Stimulated activated CD4-positive, alpha-beta T cell treated with anti-CD3 and anti-CD28 coated beads, Interleukin-15, amount 100 ng/mL, for 1 hour (primary cell): ENCODE measurements around the gene CARD10.
"Not testable (repeated sequence)": the region's sequence is repeated elsewhere in the genome, so short reads cannot be mapped to it uniquely, and the experiment has no call there.

Source experiments
- DNase-seq, 2 donors: peaks; one replicate each; pipeline ENCODE4 v3.0.0-alpha.2; 2020; ENCODE audit warnings: low read depth in 1 of 2, low spot score in 1 of 2

Gene CARD10

DNA sequence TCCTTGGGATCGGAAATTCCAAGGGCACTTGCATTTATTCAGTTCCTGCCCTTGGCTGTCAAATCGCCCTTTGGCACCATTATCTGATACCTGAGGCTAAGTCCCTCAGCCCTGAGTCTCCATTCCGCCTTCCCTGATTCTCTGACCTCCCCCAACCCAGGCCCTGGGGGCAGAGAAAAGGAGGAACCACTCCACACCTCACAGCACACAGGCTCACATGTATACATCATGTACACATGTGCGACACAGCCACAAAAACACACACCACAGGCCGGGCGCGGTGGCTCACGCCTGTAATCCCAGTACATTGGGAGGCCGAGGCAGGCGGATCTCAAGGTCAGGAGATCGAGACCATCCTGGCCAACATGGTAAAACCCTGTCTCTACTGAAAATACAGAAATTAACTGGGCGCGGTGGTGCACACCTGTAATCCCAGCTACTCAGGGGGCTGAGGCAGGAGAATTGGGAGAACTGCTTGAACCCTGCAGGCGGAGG is 51.0 kb downstream of the CARD10 start:
- DNase-seq = not testable (repeated sequence)

DNA sequence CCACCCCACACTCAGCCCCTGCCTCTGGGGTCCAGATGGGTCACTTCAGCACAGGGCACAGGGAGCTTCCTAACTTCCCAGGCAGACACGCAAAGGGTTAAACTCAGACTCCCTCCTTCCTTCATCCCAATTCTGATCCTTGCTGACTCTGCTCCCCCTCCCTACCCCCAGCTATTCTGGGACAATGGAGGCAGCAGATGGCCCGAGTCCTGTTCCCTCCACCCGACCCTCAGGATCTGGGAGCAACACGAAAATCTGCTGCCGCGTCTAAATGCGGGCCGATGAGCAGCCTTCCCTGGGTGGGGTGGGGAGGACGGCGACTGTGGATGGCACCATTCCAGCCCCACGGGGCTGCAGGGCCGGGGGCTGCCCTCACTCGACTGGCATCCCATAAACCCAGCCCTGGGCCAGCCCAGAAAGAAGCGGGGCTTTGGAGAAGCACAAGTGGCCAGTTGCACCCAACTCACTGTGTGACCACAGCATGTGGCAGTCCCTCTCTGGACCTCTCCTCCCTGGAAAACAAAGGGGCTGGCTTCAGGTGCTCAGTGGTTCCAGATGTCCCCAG is 51.7 kb downstream of the CARD10 start:
- DNase-seq = no peak

DNA sequence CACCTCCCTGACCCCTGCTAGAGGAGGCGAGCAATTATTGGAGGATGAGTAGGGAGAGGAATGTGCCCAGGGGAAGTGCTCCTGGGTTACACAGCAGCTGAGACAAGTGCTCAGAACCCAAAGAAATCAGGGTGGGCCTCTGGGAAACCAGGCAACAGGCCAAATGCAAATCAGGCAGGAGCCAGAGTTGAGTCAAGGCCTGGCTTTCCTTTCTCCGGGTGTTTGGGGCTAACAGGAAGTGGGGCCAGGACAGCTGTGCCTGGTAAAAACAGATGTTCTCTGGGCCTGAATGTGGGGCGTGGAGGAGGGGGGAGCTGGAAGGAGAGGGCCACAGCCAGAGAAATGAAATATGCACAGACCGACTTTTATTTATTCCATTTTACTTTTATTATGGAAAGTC is 55.0 kb downstream of the CARD10 start:
- DNase-seq = no peak

DNA sequence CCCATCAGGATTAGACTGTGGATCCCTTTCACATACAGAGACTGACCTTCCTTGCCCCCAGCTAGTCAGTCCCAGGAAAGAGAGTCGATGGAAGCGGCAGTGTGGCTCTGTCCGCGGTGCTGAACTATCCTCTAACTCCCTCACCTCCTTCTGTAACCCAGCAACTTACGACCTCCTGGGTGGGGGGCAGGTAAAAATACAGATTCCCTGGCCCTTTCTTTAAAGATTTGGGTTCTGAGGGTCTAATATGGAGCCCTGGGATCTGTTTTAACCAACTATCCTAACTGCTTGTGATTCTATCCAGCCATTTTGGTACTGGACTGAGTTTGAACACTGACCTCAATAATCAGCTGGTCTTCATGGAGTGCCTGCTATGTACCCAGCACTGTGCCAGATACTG is 56.2 kb downstream of the CARD10 start:
- no peak for DNase-seq

DNA sequence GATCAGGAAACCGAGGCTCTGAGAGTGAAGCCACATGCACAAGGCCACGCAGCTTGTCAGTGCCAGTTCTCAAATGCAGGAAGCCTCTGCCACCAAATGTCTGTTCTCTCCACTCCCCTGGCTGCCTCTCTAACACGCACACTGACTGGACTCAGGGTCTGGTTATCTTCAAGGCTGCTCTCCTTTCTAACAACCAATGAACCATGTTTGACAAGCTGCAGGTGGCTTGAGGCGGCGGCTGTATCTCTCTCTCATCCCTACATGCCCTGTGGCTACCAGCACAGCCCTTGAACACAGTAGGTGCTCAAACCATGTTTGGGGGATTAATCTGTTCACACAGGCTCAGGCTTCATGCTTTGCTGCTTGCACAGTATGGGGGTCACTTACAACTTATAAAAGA is 56.8 kb downstream of the CARD10 start:
- DNase-seq = no peak

DNA sequence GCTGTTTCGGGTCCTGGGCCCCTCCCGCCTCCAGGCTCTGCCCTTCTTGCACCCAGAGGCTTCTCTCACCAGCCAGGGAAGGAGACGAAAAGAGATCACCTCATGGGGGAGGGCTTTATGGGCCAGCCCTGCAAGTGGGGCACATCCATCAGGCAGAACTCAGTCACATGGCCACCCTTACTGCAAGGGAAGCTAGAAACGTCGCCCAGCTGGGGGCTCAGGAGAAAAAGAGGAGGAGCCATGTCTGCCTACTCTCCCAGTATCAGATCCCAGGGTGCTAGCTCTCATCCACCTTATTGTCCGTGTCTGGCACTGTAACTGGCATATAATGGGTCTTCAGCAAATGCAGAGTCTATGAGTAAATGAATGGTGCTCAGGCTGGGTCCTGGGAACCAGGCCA is 57.3 kb downstream of the CARD10 start:
- no peak for DNase-seq

DNA sequence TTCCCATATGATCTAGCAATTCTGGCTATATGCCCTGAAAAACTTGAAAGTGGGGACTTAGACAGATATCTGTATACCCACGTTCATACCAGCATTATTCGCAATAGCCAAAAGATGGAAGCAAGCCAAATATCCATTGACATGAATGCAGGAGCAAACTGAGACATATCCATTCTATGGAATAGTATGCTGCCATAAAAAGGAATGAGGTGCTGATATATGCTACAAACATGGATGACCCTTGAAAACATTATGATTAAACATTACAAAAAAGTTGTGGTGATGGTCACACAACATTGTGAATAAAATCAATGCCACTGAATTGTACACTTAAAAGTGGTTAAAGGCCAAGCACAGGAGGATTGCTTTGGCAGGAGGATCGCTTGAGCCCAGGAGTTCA is 58.5 kb downstream of the CARD10 start:
- no peak for DNase-seq

DNA sequence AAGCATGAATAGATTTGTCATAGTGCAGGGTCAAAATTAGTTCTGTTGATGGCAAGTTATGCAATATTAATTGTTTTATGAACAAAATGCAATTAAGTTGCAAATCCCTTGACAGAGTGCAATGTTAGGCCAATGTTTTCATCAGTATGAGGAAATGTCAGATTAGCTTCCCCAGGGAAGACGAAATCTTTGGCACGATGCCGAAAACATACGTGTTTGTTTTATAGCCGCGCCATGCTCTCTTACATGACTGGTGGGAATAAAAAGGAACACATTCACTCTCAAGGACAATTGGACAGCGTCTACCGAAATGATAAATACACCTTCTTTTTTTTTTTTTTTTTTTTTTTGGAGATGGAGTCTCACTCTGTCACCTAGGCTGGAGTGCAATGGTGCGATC is 60.0 kb downstream of the CARD10 start:
- DNase-seq = no peak

DNA sequence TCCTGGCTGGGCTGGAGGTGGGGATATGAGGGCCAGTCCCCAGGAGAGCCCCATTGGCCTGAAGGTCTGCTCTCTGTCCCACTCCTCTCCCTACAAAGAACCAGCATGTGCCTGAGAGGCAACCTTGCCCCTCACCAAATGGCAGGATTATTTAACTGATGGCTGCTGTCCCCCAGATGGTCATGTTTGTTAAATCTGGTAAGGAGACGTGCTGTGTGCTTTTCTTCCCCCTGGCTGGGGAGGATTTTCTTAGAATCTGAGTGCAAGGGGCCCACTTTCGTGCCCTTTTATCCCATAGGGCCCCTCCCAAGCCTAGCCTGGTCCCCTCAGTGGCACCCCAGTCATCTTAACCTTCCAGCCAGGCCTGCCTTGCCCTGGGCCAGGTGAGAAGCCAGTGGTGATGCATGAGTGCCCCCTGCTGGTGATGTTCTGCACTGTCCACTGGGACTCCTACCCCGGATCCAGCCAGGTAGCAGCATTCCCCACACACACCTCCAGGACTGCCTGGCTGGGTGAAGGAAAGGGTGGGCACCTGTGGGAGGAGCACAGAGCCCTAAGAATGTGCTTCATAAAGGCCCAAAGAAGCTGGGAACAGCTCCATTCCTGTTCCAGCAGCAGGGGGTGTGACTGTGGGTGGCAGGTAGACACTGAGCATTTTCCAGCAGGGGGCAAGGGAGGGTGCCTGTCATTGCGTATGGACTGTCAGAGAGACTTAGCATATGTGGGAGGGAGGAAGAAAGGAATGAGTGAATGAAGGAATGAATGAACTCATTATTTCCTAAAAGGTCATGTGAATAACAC is 61.9 kb downstream of the CARD10 start:
- peak; percentile 68 to 78 for DNase-seq

DNA sequence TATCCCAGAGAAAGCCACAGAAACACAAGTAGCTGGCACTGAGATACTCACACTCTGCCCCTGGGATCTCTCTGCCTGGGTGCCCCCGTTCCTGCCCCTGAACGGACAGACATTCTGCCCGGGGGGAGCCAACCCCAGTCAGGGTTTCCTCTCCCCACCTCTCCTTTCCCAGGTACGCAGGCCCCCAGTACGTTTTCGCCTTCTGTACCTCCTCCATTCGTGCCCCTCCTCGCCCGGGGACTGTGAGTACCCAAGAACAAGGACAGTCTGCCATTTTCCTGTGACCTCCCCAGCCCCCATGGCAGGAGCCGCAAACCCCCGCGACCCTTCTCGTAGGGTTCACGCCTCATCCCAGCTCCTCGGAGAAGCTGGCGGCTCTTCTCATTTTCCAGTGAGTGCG is 62.9 kb downstream of the CARD10 start:
- no peak for DNase-seq

DNA sequence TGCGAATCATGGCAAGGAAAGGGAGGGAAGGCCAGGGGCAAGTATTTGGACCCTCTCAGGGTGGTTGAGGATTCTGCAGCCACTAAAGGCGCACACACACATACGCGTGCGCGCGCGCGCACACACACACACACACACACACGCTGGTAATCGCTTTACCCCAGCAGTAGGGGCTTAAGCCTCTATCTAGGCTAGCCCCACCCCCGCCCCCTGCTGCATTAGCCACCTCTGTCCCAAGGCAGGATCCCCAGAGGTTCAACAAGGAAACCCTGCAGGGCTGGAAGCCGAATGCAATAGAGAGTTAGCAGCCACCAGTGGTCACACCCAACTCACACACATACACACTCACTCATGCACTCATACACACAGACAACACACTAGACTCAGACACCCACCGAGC is 63.3 kb downstream of the CARD10 start:
- no peak for DNase-seq

DNA sequence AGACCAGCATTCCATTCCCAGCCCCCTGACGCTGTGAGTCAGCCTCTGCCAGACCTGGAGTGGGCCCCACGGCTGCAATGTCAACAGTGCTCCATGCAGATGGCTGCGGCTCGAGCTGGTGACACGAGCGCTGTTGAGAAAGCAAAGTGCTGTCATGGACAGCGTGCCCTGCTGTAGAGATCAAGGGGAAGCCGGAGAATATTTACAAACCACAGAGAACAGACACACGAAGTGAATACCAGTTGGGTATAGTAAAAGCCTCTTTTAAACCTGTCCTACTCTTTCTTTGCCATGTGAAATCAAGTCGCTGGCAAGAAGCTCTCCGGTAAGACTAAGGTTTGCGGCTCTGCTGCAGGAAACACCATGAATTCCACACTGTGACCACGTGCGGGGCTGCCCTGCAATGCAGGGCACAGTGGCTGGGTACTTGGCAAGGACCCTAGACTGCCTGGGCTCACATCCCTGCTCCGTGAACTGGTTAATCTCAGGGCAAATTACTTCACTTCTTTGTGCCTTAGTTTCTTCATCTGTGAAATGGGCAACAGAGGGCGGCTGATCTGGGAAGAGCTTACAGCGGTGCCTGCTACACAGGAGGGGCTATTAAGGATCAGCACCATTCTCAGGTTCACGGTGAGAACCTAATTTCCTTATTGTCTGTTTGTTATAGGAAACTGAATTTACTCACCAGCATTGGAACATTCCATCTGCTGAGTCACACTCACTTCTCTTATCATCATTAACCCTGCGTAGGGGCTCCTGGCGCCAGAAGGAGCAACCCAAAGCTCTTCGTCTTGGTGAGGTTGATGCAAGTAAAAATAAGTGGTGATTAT is 64.1 kb downstream of the CARD10 start:
- DNase-seq = no peak

DNA sequence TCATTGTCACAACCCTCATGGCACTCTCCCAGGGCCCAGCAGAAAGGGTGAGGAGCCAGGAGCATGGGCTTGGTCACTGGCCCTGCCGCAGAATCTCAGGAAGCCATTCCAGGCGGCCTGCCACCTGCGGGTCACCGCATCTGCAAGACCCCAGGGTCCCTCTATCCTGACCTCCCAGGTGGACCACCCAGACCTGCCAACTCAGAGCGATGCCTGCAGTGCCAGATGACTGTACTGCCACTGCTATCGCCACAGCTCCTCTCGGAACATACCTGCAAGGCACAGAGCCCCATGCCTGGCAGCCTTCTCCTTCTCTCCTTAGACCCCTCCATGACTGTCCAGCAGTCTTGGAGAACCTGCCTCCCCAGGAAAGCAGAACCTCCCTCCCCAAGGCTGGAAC is 65.5 kb downstream of the CARD10 start:
- no peak for DNase-seq

DNA sequence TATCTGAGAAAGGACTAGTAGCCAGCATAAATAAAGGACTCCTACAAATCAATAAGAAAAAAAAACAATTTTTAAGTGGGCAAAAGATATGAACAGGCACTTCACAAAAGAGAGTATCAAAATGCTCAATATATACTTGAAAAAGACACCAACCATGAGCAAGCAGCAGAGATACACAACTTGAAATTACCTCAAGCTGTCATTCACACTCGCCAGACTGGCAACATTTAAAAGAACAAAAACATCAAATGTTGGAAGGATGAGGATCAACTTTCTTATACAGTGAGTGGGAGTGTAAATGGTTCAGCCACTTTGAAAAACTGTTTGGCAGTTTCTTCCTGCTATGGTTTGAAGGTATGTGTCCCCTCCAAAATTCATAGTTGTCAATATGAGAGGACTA is 68.0 kb downstream of the CARD10 start:
- no peak for DNase-seq

DNA sequence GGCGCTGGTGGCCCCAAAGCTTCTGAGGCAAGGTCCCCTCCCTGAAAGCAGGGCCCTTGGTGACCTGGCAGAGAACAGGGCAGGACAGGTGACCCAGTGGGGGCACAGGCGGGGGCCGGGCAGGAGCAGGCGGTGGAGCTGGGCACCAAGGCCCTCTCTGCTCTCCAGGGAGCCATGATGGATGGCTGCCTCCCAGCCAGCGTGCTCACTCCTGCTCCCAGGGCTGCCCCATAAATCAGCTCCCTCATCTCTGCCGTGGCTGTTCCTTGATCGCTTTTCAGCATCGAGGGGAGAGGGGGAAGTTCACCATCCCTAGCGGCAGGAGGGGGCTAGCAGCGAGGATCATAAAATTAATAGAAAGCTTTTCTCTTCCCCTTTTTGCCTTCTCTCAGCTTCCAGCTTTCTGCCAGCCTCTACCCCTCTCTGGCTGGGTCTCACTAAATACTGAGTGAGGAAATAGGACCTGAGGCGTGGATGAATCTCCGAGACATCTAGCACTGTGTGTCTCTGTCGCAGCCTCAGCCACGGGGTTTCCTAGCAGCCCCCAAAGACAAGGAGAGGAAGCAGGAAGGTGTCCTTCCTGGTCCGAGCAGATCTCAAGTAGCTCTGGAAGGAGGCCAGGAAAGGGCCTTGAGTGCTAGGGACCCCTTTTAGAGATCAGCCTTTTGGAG is 69.7 kb downstream of the CARD10 start:
- DNase-seq = no peak

DNA sequence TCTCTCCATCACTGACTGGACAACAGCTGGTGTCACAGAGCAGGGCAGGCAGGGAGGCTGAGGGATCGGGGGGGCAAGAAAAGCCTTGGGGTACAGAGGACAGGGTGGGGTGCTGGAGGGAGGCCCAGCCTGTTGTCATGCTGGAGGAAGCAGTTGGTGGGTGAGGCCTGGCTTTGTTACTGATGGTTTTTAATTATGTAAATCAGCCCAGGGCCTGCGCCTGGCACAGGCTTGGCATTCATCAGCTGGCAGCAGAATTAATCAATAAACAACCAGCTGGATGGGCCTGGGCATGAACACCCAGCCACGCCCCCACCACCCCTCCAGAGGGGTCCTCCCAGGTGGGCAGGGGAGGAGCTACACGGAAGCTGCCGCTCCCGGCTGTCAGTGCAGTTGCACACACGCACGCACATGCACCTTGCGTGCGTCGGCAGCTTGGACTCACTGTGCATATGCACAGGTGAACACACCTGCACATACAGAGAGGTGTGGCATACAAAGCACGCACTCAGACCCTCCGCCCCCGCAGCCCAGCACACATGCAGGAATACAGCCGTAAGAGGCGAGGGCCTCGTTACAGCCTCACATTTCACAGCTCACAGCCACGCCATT is 70.6 kb downstream of the CARD10 start:
- no peak for DNase-seq

DNA sequence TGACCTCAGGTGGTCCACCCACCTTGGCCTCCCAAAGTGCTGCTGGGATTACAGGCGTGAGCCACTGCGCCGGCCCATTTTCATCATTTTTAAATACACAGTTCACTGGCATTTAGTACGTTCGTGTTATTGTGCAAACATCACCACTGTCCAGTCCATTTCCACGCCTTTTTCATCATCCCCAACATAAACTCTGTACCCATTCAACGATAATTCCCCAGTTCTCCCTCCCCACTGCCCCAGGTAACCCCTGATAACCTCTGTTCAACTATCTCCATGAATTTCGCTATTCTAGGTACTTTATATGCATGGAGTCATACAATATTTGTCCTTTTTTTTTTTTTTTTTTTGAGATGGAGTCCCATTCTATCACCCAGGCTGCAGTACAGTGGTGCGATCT is 73.7 kb downstream of the CARD10 start:
- no peak for DNase-seq

DNA sequence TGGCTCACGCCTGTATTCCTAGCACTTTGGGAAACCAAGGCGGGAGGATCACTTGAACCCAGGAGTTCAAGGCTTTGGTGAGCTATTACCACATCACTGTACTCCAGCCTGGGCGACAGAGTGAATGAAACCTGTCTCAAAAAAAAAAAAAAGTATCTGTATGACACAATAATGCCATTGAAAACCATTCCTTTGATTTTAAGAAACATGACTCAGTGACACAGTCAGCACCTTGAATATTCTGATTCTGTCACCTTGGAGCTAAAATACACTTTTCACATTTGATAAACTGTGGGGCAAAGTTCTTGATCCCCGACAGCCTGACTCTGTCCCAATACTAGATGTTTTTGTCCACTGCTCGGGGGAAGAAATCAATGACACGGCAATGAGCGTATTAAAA is 75.2 kb downstream of the CARD10 start:
- DNase-seq = no peak

DNA sequence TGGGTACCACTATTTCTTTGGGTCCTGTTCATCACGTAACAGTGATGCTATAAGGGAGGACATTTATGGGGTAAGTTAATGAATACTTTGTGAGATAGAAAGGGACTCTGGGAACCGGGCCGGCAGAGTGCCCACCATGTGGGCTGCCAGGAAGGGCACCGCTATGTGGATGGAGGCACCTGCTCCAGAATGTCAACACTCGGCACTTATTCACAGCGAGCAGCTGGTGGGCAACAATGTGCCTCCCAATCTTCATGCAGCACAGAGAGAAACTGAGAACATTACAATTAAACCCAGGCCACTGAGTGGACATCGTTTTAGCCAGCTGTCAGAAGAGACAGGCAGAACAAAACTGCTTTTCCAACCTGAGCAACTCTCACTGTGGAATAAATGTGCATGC is 76.1 kb downstream of the CARD10 start:
- DNase-seq = no peak

DNA sequence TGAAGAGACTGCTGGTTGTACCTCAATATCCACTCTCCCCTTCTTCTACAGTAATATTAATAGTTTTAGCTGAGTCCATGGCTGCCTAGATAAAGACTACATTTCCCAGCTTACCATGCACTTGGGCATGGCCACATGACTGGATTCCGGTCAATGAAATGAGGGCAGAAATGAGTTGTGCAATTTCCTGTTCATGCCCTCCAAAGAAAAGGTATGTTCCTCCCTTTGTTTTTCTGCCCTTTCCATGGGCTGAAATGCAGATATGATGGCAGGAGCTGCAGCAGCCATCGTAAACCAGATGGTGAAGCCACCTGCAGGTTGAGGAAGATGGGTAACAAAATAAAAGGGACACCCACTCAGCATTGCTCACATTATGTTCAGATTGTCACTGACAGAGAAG is 76.7 kb downstream of the CARD10 start:
- no peak for DNase-seq

DNA sequence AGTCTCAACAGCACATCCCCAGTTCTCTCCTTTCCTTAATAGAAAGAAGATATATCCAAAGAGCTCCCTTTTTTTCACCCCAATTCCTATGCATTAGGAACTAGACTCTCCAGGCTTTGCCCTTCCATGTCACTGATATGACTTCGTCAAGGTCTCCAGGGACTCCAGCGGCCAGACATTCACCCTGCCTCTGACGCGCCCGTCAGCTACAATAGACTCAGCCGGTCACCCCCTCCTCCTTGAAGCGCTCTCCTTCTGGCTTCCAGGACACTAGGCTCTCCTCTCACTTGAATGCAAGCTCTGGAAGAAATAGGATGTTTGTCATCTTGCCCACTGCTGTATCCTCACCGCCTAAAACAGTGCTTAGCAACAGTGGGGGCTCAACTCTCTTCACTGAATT is 77.1 kb downstream of the CARD10 start:
- no peak for DNase-seq
